Glomerular visceral epithelial cell (primary cell): ENCODE data around the gene PRRG1.
"Not testable (repeated sequence)": the region's sequence is repeated elsewhere in the genome, so short reads cannot be mapped to it uniquely, and the experiment has no call there.

Source experiments
- DNase-seq: peaks from one replicate; pipeline ENCODE4 v3.0.0-alpha.2; 2016; ENCODE audit errors: extremely low spot score

PRRG1 gene

DNA sequence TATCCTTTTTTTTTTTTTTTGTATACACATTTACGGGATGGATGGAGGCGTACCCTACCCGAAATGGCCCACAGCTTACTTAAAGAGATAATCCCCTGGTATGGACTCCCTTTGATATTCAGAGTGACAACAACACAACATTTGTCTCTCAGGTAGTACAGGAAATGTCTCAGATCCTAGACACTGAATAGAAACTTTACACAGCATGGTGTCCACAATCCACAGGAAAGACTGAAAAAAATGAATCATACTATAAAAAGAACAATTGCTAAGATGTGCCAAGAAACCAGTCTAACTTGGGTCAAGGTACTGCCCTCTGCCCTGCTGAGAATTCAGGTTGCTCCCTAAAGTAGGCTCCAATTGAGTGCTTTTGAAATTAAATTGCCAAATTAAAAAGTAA is 121.5 kb downstream of the PRRG1 start:
- no peak for DNase-seq

DNA sequence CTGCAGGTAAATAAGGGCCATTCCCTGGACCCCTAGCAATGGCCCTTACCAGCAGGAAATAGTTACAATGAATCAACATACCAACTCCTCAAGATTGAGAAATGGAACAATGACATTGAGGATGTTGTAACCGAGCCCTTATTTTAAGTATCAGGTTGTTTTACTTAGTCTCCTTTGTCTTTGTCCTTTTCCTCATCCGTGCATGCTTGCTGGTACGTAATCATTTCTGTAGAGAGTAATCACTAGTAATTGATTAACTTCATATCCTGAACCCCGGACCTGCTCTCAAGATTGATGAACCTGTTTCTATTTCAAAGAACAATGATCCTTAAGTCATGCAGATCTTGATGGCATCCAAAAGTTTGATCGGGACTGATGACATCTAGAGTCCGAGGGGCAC is 123.7 kb downstream of the PRRG1 start:
- no peak for DNase-seq

DNA sequence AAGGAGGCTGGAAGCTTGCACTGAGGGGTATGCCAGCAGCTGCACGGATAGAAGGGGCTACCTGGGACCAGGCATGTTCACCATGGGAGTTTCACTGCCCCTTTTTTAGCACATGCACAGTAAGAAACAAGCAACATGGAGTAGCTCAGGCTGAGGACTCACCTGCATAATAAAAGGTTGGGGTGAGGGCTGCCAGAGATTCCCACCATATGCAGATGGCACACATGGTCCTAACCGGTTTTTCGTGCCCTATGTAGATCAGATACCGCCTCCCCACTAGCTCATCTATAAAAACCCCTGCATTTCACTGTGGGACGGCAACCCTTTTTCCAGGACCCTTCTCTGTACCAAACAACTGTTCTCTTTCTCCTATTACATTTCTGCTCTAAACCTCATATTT is 125.3 kb downstream of the PRRG1 start:
- DNase-seq = no peak

DNA sequence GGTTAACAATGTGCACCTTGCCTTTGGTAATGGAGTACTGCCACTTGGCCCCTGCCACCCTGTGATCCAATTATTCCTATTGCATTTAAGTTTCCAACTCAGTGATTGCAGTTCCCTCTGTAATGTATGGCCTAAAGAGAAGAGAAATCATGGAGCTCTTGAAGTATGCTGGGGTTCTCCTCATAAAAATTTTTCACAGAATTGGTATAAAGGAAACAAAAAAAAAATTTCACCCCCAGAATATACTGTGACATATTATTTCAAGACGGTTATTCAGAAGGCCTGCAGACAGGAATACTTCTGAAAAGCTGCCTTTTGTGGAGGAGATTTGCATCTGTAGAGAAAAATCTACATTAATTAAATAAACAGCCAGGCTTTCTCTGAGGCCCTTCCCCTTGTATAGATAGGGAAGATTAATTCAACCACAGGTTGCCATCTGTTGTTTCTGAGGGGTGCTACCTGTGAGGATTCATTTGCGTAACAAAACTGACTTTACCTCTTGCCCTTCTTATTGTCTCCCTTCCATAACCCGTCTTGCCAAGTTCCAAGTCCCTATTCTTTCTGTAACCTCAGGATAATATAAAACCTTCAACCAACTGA is 127.5 kb downstream of the PRRG1 start:
- no peak for DNase-seq

DNA sequence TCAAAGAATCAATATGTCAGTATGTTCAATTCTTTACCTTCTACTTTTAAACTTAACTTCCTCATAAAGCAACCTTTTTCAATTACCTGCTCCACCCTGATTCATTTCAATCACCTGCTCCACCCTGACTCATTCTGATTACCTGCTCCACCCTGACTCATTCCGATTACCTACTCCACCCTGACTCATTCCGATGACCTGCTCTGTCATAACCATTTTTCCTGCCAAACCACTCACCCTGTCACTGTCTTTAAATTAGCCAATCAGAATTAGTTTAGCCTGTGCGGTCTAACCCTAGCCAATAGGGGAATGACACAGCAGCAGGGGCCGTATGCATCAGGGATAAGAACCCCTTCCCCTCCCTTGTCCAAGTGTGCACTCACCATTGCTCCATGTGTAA is 135.2 kb downstream of the PRRG1 start:
- not testable (repeated sequence) for DNase-seq

DNA sequence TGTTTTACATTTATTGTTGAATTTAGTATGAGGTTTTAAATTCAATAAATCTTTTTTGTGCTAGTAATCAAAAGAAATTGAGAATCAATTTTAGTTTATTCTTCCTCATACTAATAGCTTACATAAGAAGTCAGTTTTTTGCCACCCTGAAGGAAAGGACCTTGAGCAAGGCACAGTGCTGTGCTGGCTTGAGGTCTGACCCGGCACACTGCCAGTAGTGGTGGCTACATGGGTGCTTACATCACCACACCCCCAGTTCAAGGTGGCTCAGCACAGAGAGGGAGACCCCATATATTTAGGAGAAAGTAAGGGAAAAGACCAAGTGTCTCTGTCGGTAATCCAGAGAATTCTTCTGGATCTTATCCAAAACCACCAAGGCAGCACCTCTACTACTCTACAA is 136.3 kb downstream of the PRRG1 start:
- no peak for DNase-seq

DNA sequence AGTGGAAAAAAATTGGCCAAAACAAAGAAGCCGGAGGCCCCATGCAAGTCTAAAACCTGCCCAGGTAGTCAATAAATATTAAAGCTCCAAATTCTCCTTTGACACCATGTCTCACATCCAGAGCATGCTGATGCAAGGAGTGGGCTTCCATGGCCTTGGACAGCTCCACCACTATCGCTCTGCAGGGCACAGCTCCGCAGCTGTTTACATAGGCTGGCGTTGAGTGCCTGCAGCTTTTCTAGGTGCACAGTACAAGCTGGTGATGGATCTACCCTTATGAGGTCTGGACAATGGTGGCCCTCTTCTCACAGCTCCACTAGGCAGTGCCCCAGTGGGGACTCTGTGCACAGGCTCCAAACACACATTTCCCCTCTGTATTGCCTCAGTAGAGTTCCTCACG is 138.1 kb downstream of the PRRG1 start:
- DNase-seq = no peak

DNA sequence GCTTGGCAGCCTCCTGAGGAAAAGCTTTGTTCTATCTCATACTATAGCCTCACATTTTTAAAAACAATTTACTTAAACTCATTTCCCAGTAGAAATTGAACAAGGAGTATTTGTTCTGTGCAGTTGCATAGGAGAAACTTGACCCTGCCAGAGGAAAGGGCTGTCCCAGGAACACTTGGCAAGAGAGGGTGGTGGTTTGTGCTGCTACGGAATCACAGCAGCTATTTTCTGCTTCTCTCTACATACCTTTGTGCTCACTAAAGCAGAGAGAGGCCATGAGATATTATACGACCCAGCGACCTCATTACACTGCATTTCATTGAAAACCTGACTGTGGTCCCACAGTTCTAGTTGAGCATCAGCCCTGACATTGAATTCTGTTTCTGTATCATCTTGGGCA is 139.2 kb downstream of the PRRG1 start:
- no peak for DNase-seq

DNA sequence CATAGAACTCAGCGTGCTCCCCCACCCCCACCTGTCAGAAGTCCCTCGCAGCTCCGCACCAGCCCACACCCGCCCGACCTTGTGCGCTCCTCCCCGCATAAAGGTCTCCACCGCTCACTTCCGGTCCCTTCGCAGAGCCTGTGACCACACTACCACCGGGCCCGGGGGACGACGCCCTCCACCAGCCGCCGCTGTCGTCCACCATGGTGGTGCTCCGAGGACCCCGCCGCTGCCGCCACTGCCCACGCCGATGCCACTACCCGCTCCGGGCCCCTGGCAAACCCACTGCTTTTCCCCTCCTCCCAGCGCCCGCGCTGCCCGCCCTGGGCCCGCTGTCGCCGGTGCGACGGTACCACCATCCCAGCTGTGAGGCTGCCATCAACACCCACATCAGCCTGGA is 142.5 kb downstream of the PRRG1 start:
- no peak for DNase-seq

DNA sequence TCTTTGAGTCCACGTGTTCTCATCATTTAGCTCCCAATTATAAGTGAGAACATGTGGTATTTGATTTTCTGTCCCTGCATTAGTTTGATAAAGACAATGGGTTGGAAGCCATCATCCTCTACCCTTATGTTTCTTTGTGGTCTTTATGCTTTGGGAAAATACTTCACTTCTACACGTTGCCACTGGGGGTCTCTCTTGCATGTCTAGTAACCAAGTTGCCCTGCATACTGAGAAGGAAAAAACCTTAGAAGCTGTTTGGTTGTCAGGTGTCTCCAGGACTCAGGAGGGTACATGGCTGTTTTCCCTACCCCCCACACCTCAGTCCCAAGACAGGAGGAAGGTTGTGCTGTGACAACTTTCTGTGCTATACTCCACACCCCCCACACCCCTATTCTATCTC is 146.6 kb downstream of the PRRG1 start:
- not testable (repeated sequence) for DNase-seq

DNA sequence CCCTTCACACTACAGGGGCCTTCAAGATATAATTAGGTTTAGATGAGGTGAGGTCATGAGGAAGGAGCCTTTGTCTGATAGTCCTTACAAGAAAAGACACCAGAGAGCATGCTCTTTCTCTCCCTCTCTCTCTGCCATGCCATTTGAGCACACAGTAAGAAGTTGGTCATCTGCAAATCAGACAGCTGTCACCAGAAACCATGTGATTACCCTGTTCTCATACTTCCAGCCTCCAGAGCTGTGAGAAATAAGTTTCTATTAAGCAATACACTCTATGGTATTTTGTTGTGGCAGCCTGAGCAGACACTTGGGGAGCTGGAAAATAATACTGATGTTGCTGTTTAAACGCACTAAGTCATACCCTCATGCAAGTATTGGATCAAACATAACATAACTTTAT is 148.0 kb downstream of the PRRG1 start:
- not testable (repeated sequence) for DNase-seq

DNA sequence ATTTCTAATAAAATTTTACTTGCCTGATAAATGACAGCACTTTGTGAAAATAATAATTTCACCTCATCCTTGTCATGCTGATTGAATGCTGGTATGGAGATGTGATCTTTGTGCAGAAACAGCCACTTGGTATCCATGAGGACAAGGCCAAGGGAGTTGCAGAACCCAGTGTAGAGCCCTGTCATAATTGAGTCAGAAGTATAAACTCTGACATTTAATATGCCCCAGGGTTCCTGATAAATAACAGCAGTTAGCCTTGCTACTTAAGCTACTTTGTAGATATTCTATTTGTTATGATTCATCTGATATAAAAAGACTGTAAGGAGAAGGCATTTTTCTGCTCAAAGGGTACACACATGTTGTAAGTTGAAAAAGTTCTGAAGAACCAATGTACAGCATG is 149.2 kb downstream of the PRRG1 start:
- DNase-seq = not testable (repeated sequence)

DNA sequence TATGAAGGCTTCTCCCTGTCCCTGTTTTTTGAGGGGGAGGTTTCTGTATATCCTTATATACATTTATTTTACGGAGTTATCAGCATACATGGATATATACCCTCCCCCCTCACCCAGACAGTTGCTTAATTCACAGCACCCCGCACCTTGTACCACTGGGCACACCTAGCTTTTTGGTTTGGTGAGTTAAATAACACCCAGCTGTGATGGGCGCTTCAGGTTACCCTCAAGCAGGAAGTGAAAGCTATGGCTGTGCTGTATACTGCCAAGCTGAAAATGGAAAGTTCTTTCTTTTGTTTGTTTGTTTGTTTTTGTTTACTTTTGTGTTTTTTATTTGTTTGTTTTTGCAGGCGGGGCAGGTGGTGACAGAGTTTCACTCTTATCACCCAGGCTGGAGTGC is 150.5 kb downstream of the PRRG1 start:
- DNase-seq = not testable (repeated sequence)

DNA sequence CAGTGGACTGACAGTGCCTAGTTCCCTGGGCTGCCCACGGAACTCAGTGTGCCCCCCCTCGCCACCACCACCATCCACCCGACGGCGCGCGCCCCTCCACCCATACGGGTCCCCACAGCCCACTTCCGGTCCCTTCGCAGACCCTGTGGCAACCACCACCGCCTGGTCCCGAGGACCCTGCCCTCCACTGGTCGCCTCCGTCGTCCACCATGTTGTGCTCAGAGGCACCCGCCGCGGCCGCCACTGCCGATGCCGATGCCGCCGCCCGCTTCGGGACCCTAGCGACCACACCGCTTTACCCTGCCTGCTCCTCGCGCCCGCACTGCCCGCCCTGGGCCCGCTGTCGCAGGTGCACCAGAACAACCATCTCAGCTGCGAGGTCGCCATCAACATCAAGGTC is 155.8 kb downstream of the PRRG1 start:
- no peak for DNase-seq
